ENCODE measurements around the gene DOCK8.

DOCK8 gene

GRCh38 chr9:254516-254915, 39.9 kb downstream of the DOCK8 start:
- Histone ChIP-seq H3K4me3 (ENCODE audit: low read length) (no peak overlapping the region), H3K36me3 (replicated peaks; ENCODE audit: insufficient read depth, low read length) (no peaks in the 10 kb centered on the region), H2AFZ (ENCODE audit: low read length) (no peak overlapping the region), H3K27ac (ENCODE audit: low read length) (no peak overlapping the region), H3K9me3 (replicated peaks; ENCODE audit: insufficient read depth, low read length) (no peaks in the 10 kb centered on the region), H3K9me2 (replicated peaks; ENCODE audit: insufficient read depth, low read length) (no peaks in the 10 kb centered on the region), H3F3A (ENCODE audit: insufficient read depth, low read length) (no peaks in the 10 kb centered on the region), H4K20me1 (ENCODE audit: insufficient read depth, low read length) (no peaks in the 10 kb centered on the region), H3K9ac (ENCODE audit: low read length) (no peak overlapping the region), H3K79me2 (ENCODE audit: low read length) (no peaks in the 10 kb centered on the region), H3K27me3 (replicated peaks; ENCODE audit: insufficient read depth, low read length) (no peaks in the 10 kb centered on the region), H3K4me2 (ENCODE audit: low read depth, low read length) (no peak overlapping the region), H3K4me1 (ENCODE audit: low read length) (no peaks in the 10 kb centered on the region; the same call in 1 of the 2 replicates)
- TF ChIP-seq EZH2phosphoT487 (IDR thresholded peaks at IDR 0.05; ENCODE audit: low read length) (no peak), CTCF (IDR thresholded peaks at IDR 0.05; ENCODE audit: low read length) (no peak), EZH2 (optimal IDR thresholded peaks at IDR 0.05; ENCODE audit: low read depth, low read length) (no peak)
- DNase-seq = no peak

GRCh38 chr9:257957-258356, 43.3 kb downstream of the DOCK8 start:
- Histone ChIP-seq H3K9me3 (replicated peaks; ENCODE audit: insufficient read depth, low read length) (no peaks in the 10 kb centered on the region), H3K4me3 (ENCODE audit: low read length) (no peak overlapping the region), H3K4me2 (ENCODE audit: low read depth, low read length) (no peak overlapping the region), H3K4me1 (ENCODE audit: low read length) (peaks cover 5% of the 10 kb centered on the region; the same call in 1 of the 2 replicates), H3K27ac (ENCODE audit: low read length) (no peak overlapping the region), H3K79me2 (ENCODE audit: low read length) (no peaks in the 10 kb centered on the region), H3K9me2 (replicated peaks; ENCODE audit: insufficient read depth, low read length) (no peaks in the 10 kb centered on the region), H3K9ac (ENCODE audit: low read length) (no peak overlapping the region), H4K20me1 (ENCODE audit: insufficient read depth, low read length) (no peaks in the 10 kb centered on the region), H3F3A (ENCODE audit: insufficient read depth, low read length) (no peaks in the 10 kb centered on the region), H3K27me3 (replicated peaks; ENCODE audit: insufficient read depth, low read length) (no peaks in the 10 kb centered on the region), H2AFZ (ENCODE audit: low read length) (no peak overlapping the region), H3K36me3 (replicated peaks; ENCODE audit: insufficient read depth, low read length) (no peaks in the 10 kb centered on the region)
- TF ChIP-seq EZH2 (optimal IDR thresholded peaks at IDR 0.05; ENCODE audit: low read depth, low read length) (no peak), EZH2phosphoT487 (IDR thresholded peaks at IDR 0.05; ENCODE audit: low read length) (no peak), CTCF (IDR thresholded peaks at IDR 0.05; ENCODE audit: low read length) (no peak)
- no peak for DNase-seq

GRCh38 chr9:259405-260404, 45.0 kb downstream of the DOCK8 start:
- H3K27ac ChIP-seq (ENCODE audit: low read length) = no peak overlapping the region
- no peaks in the 10 kb centered on the region for H4K20me1 ChIP-seq (ENCODE audit: insufficient read depth, low read length)
- no peak overlapping the region for H2AFZ ChIP-seq (ENCODE audit: low read length)
- no peak for DNase-seq
- H3K4me2 ChIP-seq (ENCODE audit: low read depth, low read length) = no peak overlapping the region
- no peaks in the 10 kb centered on the region for H3K36me3 ChIP-seq (replicated peaks; ENCODE audit: insufficient read depth, low read length)
- H3K79me2 ChIP-seq (ENCODE audit: low read length) = no peaks in the 10 kb centered on the region
- H3K9me2 ChIP-seq (replicated peaks; ENCODE audit: insufficient read depth, low read length) = no peaks in the 10 kb centered on the region
- H3K4me3 ChIP-seq (ENCODE audit: low read length) = no peak overlapping the region
- no peaks in the 10 kb centered on the region for H3F3A ChIP-seq (ENCODE audit: insufficient read depth, low read length)
- H3K9ac ChIP-seq (ENCODE audit: low read length) = no peak overlapping the region
- no peaks in the 10 kb centered on the region for H3K27me3 ChIP-seq (replicated peaks; ENCODE audit: insufficient read depth, low read length)
- no peaks in the 10 kb centered on the region for H3K9me3 ChIP-seq (replicated peaks; ENCODE audit: insufficient read depth, low read length)
- peaks cover 5% of the 10 kb centered on the region; the same call in 1 of the 2 replicates for H3K4me1 ChIP-seq (ENCODE audit: low read length)
- no peak for TF ChIP-seq EZH2 (optimal IDR thresholded peaks at IDR 0.05; ENCODE audit: low read depth, low read length)
- no peak for TF ChIP-seq CTCF (IDR thresholded peaks at IDR 0.05; ENCODE audit: low read length)
- no peak for TF ChIP-seq EZH2phosphoT487 (IDR thresholded peaks at IDR 0.05; ENCODE audit: low read length)
